Glutamatergic neuron (in vitro differentiated cells): Measurements from ENCODE around the gene AKT1. TPM values are rescaled to one million over a fixed set of nuclear protein-coding genes. Genes with fewer than 3 reads are reported as not detected.

ENCODE experiments used
- DNase-seq: peaks from one replicate; pipeline ENCODE4 v3.0.0; 2022
- H3K27ac Mint-ChIP-seq: one replicate; pipeline ENCODE4 v1.8.0; 2020; ENCODE audit warnings: mild to moderate bottlenecking, mixed read lengths, inconsistent platforms; ENCODE audit not compliant: unreplicated experiment
- H3K27me3 Mint-ChIP-seq: one replicate; pipeline ENCODE4 v1.8.0; 2020; ENCODE audit warnings: mild to moderate bottlenecking, moderate library complexity, mixed read lengths, inconsistent platforms; ENCODE audit not compliant: unreplicated experiment
- H3K36me3 Mint-ChIP-seq: one replicate; pipeline ENCODE4 v1.8.0; 2020; ENCODE audit warnings: mild to moderate bottlenecking, mixed read lengths, inconsistent platforms; ENCODE audit not compliant: unreplicated experiment
- H3K4me1 Mint-ChIP-seq: one replicate; pipeline ENCODE4 v1.8.0; 2020; ENCODE audit warnings: mild to moderate bottlenecking, low read depth, mixed read lengths, inconsistent platforms; ENCODE audit not compliant: unreplicated experiment
- H3K4me3 Mint-ChIP-seq: one replicate; pipeline ENCODE4 v1.8.0; 2020; ENCODE audit warnings: mild to moderate bottlenecking, mixed read lengths, inconsistent platforms; ENCODE audit not compliant: unreplicated experiment
- H3K9me3 Mint-ChIP-seq: one replicate; pipeline ENCODE4 v1.8.0; 2020; ENCODE audit warnings: mild to moderate bottlenecking, moderate library complexity, mixed read lengths, inconsistent platforms; ENCODE audit not compliant: unreplicated experiment
- CTCF ChIP-seq: fragments of 200-600 bp; sonication (generic); IDR thresholded peaks from one replicate; pipeline ENCODE4 v1.5.0; 2021; ENCODE audit not compliant: partially characterized antibody, unreplicated experiment
- total RNA-seq: library from RNA; stranded (reverse); fragmentation: NEBNext Ultra II Directional; extraction: Animal tissue kit (Norgen Biotek cat#: 25700); gene quantifications from one replicate; pipeline ENCODE4 v1.2.1, GENCODE V29; 2021; ENCODE audit not compliant: unreplicated experiment

AKT1 gene
- total RNA-seq, 1 donor from 2014 or later: 300 TPM

GRCh38 chr14:104756477-104757237 is 38.9 kb downstream of the AKT1 start:
- no peak for DNase-seq
- Mint-ChIP-seq H3K36me3 (no peaks in the 10 kb centered on the region), H3K4me1 (peaks cover 7% of the 10 kb centered on the region), H3K27ac (no peak overlapping the region), H3K27me3 (peaks cover 17% of the 10 kb centered on the region), H3K4me3 (no peak overlapping the region), H3K9me3 (peaks cover 8% of the 10 kb centered on the region)
- TF ChIP-seq CTCF: no peak

- no peak overlapping the region for H3K27ac Mint-ChIP-seq
Observed at GRCh38 chr14:104755621-104756020, 39.9 kb downstream of the AKT1 start.

GRCh38 chr14:104754213-104754851 is 41.2 kb downstream of the AKT1 start:
- no peak for TF ChIP-seq CTCF
- Mint-ChIP-seq H3K4me3 (peak overlapping the region; percentile 91), H3K9me3 (peaks cover 8% of the 10 kb centered on the region), H3K36me3 (no peaks in the 10 kb centered on the region), H3K27ac (peak overlapping the region; percentile 79), H3K27me3 (peaks cover 15% of the 10 kb centered on the region), H3K4me1 (peaks cover 8% of the 10 kb centered on the region)
- no peak for DNase-seq

More at GRCh38 chr14:104755621-104756020, 39.9 kb downstream of the AKT1 start:
- no peak for DNase-seq
- no peak for TF ChIP-seq CTCF
- peaks cover 15% of the 10 kb centered on the region for H3K27me3 Mint-ChIP-seq
- H3K36me3 Mint-ChIP-seq: no peaks in the 10 kb centered on the region
- no peak overlapping the region for H3K4me3 Mint-ChIP-seq
- peaks cover 8% of the 10 kb centered on the region for H3K9me3 Mint-ChIP-seq
- peaks cover 7% of the 10 kb centered on the region for H3K4me1 Mint-ChIP-seq

- Mint-ChIP-seq H3K36me3 (no peaks in the 10 kb centered on the region), H3K4me1 (peaks cover 11% of the 10 kb centered on the region), H3K9me3 (peaks cover 8% of the 10 kb centered on the region), H3K4me3 (peak overlapping the region; percentile 91), H3K27me3 (peaks cover 15% of the 10 kb centered on the region), H3K27ac (peak overlapping the region; percentile 79)
- DNase-seq: no peak
- no peak for TF ChIP-seq CTCF
Observed at GRCh38 chr14:104753528-104754212, 41.9 kb downstream of the AKT1 start.
